NB4 (cell line): ENCODE results near the gene IRF5.

Source experiments
- MYC ChIP-seq: IDR thresholded peaks from 2 replicates; pipeline ENCODE4 v1.6.1; 2011; ENCODE audit warnings: low read depth, low read length
- POLR2A ChIP-seq: IDR thresholded peaks from 2 replicates; pipeline ENCODE4 v1.6.1; 2011; ENCODE audit warnings: mild to moderate bottlenecking; ENCODE audit not compliant: insufficient read length; ENCODE audit errors: extremely low read depth
- TF ChIP-seq, protein P1 (sequence below): IDR thresholded peaks from one replicate; pipeline ENCODE4 v1.5.1; 2012; ENCODE audit warnings: low read depth, low read length
- TF ChIP-seq, protein P2 (sequence below): IDR thresholded peaks from 2 replicates; pipeline ENCODE4 v1.6.1; 2011; ENCODE audit warnings: low read depth, low read length

GRCh38 chr7:128932862-128933179 is 4.9 kb upstream of the IRF5 start:
- TF ChIP-seq, protein P1, sequence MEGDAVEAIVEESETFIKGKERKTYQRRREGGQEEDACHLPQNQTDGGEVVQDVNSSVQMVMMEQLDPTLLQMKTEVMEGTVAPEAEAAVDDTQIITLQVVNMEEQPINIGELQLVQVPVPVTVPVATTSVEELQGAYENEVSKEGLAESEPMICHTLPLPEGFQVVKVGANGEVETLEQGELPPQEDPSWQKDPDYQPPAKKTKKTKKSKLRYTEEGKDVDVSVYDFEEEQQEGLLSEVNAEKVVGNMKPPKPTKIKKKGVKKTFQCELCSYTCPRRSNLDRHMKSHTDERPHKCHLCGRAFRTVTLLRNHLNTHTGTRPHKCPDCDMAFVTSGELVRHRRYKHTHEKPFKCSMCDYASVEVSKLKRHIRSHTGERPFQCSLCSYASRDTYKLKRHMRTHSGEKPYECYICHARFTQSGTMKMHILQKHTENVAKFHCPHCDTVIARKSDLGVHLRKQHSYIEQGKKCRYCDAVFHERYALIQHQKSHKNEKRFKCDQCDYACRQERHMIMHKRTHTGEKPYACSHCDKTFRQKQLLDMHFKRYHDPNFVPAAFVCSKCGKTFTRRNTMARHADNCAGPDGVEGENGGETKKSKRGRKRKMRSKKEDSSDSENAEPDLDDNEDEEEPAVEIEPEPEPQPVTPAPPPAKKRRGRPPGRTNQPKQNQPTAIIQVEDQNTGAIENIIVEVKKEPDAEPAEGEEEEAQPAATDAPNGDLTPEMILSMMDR: no peak
- TF ChIP-seq POLR2A (no peak), MYC (no peak)
- TF ChIP-seq, protein P2, sequence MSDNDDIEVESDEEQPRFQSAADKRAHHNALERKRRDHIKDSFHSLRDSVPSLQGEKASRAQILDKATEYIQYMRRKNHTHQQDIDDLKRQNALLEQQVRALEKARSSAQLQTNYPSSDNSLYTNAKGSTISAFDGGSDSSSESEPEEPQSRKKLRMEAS: no peak
